H9 (cell line): ENCODE measurements around the gene CHST8. TPM values are rescaled to one million over a fixed set of nuclear protein-coding genes. Genes with fewer than 3 reads are reported as not detected.
"Not testable (repeated sequence)": the region's sequence is repeated elsewhere in the genome, so short reads cannot be mapped to it uniquely, and the experiment has no call there.

Source experiments
- DNase-seq: peaks from one replicate; pipeline ENCODE4 v3.0.0-alpha.2; 2017
- H2AFZ ChIP-seq: one replicate; pipeline ENCODE4 v1.6.1; 2013; ENCODE audit warnings: mild to moderate bottlenecking, low read length, control low read depth, moderate library complexity
- H2AK5ac ChIP-seq: 2 replicates; pipeline ENCODE4 v1.6.1; 2013; ENCODE audit warnings: low read length, control low read depth, mixed read lengths; ENCODE audit not compliant: insufficient read length
- H2BK120ac ChIP-seq: one replicate; pipeline ENCODE4 v1.6.1; 2013; ENCODE audit warnings: low read depth, mild to moderate bottlenecking, low read length, control low read depth, inconsistent platforms; ENCODE audit not compliant: poor library complexity, severe bottlenecking
- H2BK12ac ChIP-seq: 2 replicates; pipeline ENCODE4 v1.6.1; 2013; ENCODE audit warnings: low read length, control low read depth, mixed read lengths, low read depth; ENCODE audit not compliant: insufficient read length
- H2BK15ac ChIP-seq: 2 replicates; pipeline ENCODE4 v1.6.1; 2013; ENCODE audit warnings: low read depth, low read length, control low read depth
- H2BK20ac ChIP-seq: one replicate; pipeline ENCODE4 v1.6.1; 2013; ENCODE audit warnings: low read depth, mild to moderate bottlenecking, low read length, control low read depth, inconsistent platforms; ENCODE audit not compliant: poor library complexity, severe bottlenecking
- H2BK5ac ChIP-seq: 2 replicates; pipeline ENCODE4 v1.6.1; 2013; ENCODE audit warnings: low read length, control low read depth, mixed read lengths; ENCODE audit not compliant: insufficient read length
- H3K14ac ChIP-seq: 2 replicates; pipeline ENCODE4 v1.6.1; 2013; ENCODE audit warnings: low read length, control low read depth; ENCODE audit not compliant: insufficient read depth
- H3K18ac ChIP-seq: 2 replicates; pipeline ENCODE4 v1.6.1; 2013; ENCODE audit warnings: low read depth, mild to moderate bottlenecking, mixed read lengths, low read length, control low read depth; ENCODE audit not compliant: insufficient read length
- H3K23ac ChIP-seq: 2 replicates; pipeline ENCODE4 v1.6.1; 2013; ENCODE audit warnings: low read length, control low read depth, mixed read lengths, low read depth; ENCODE audit not compliant: insufficient read length
- H3K23me2 ChIP-seq: 2 replicates; pipeline ENCODE4 v1.6.1; 2013; ENCODE audit warnings: low read depth, mild to moderate bottlenecking, mixed read lengths, low read length, control low read depth; ENCODE audit not compliant: insufficient read length, poor library complexity, severe bottlenecking
- H3K27ac ChIP-seq: 2 replicates; pipeline ENCODE4 v1.5.1; 2013; ENCODE audit warnings: low read length, control low read depth, mixed read lengths, low read depth; ENCODE audit not compliant: insufficient read length
- H3K27me3 ChIP-seq: 2 replicates; pipeline ENCODE4 v1.6.1; 2013; ENCODE audit warnings: low read length, control low read depth, inconsistent platforms; ENCODE audit not compliant: insufficient read depth
- H3K4ac ChIP-seq: 2 replicates; pipeline ENCODE4 v1.6.1; 2013; ENCODE audit warnings: low read depth, mild to moderate bottlenecking, control low read depth, inconsistent platforms, low read length, moderate library complexity
- H3K4me1 ChIP-seq: 2 replicates; pipeline ENCODE4 v1.6.1; 2013; ENCODE audit warnings: low read length, control low read depth, inconsistent platforms; ENCODE audit not compliant: insufficient read depth
- H3K4me2 ChIP-seq: 2 replicates; pipeline ENCODE4 v1.6.1; 2013; ENCODE audit warnings: low read length, control low read depth, mixed read lengths; ENCODE audit not compliant: insufficient read length, insufficient read depth
- H3K56ac ChIP-seq: 2 replicates; pipeline ENCODE4 v1.6.1; 2013; ENCODE audit warnings: low read depth, mild to moderate bottlenecking, mixed read lengths, low read length, control low read depth; ENCODE audit not compliant: insufficient read length
- H3K79me1 ChIP-seq: 2 replicates; pipeline ENCODE4 v1.6.1; 2013; ENCODE audit warnings: low read depth, mild to moderate bottlenecking, moderate library complexity, low read length, control low read depth, inconsistent platforms; ENCODE audit not compliant: insufficient read depth, poor library complexity, severe bottlenecking
- H3K79me2 ChIP-seq: 2 replicates; pipeline ENCODE4 v1.6.1; 2013; ENCODE audit warnings: low read length, control low read depth, inconsistent platforms; ENCODE audit not compliant: insufficient read depth
- H3K9ac ChIP-seq: 2 replicates; pipeline ENCODE4 v1.6.1; 2013; ENCODE audit warnings: low read length, control low read depth, mixed read lengths; ENCODE audit not compliant: insufficient read length; ENCODE audit errors: extremely low read depth
- H3K9me3 ChIP-seq: one replicate; pipeline ENCODE4 v1.6.1; 2013; ENCODE audit warnings: low read depth, low read length, inconsistent platforms; ENCODE audit not compliant: control insufficient read depth
- H3T11ph ChIP-seq: one replicate; pipeline ENCODE4 v1.6.1; 2013; ENCODE audit warnings: mild to moderate bottlenecking, low read length, control low read depth, inconsistent platforms
- H4K20me1 ChIP-seq: one replicate; pipeline ENCODE4 v1.6.1; 2013; ENCODE audit not compliant: control insufficient read depth, insufficient read length, insufficient read depth
- H4K5ac ChIP-seq: 2 replicates; pipeline ENCODE4 v1.6.1; 2013; ENCODE audit warnings: low read depth, mild to moderate bottlenecking, mixed read lengths, low read length, control low read depth; ENCODE audit not compliant: insufficient read length
- H4K8ac ChIP-seq: replicated peaks from 2 replicates; pipeline ENCODE4 v1.6.1; 2013; ENCODE audit warnings: low read length, control low read depth, mixed read lengths, low read depth; ENCODE audit not compliant: insufficient read length
- H4K91ac ChIP-seq: 2 replicates; pipeline ENCODE4 v1.6.1; 2013; ENCODE audit warnings: low read depth, mild to moderate bottlenecking, moderate library complexity, mixed read lengths, low read length, control low read depth; ENCODE audit not compliant: insufficient read length
- H3K27ac Mint-ChIP-seq, 3 experiments: 2 replicates in 2 of 3; 3 replicates in 1 of 3; pipeline ENCODE4 v1.8.0; 2020 to 2021; ENCODE audit warnings: mixed read lengths in 3 of 3, mild to moderate bottlenecking in 1 of 3, moderate library complexity in 1 of 3
- H3K27me3 Mint-ChIP-seq: 2 replicates; pipeline ENCODE4 v1.8.0; 2021; ENCODE audit warnings: low read depth, mild to moderate bottlenecking, moderate library complexity, mixed read lengths
- H3K36me3 Mint-ChIP-seq, 3 experiments: 2 replicates in 2 of 3; 3 replicates in 1 of 3; pipeline ENCODE4 v1.8.0; 2020 to 2021; ENCODE audit warnings: low read depth in 3 of 3, mixed read lengths in 3 of 3; ENCODE audit not compliant: insufficient read depth in 1 of 3
- H3K4me1 Mint-ChIP-seq, 2 experiments: 2 replicates each; pipeline ENCODE4 v1.8.0; 2020; ENCODE audit warnings: mixed read lengths in 2 of 2
- H3K4me3 Mint-ChIP-seq, 2 experiments: 2 replicates in 1 of 2; 3 replicates in 1 of 2; pipeline ENCODE4 v1.8.0; 2020 to 2021; ENCODE audit warnings: mild to moderate bottlenecking in 2 of 2, mixed read lengths in 2 of 2, moderate library complexity in 1 of 2
- H3K9me3 Mint-ChIP-seq, 2 experiments: 2 replicates in 1 of 2; 3 replicates in 1 of 2; pipeline ENCODE4 v1.8.0; 2020; ENCODE audit warnings: mild to moderate bottlenecking in 2 of 2, mixed read lengths in 2 of 2, moderate library complexity in 1 of 2
- CTCF ChIP-seq: fragments of 200-600 bp; sonication (generic); conservative IDR thresholded peaks from 3 replicates; pipeline ENCODE4 v1.8.0; 2021; ENCODE audit warnings: antibody characterized with exemption, mild to moderate bottlenecking
- whole genome bisulfite sequencing: extraction: QIAGEN DNeasy Blood & Tissue Kit; methylation state at CpG from one replicate; pipeline ENCODE4 v1.1.7; 2013; ENCODE audit warnings: missing lambda C conversion rate, low lambda C conversion rate, mixed read lengths; ENCODE audit not compliant: insufficient read length; ENCODE audit errors: extremely low coverage; 5-methylcytosine and 5-hydroxymethylcytosine counted together
- total RNA-seq: library from RNA; stranded (reverse); gene quantifications from 2 replicates; pipeline ENCODE4 v1.2.1, GENCODE V29; 2021

Gene CHST8
- total RNA-seq, 1 experiment from 2014 or later: 5.1 TPM

GRCh38 chr19:33616857-33617256, 4.9 kb upstream of the CHST8 start:
- Histone ChIP-seq H3K27ac (no peak overlapping the region), H3K23ac (no peak overlapping the region), H2BK5ac (no peak overlapping the region), H4K91ac (no peak overlapping the region), H3K56ac (no peak overlapping the region), H3K79me1 (no peaks in the 10 kb centered on the region), H4K20me1 (no peaks in the 10 kb centered on the region), H2BK15ac (no peak overlapping the region), H2AK5ac (no peak overlapping the region), H3K23me2 (peaks cover 4% of the 10 kb centered on the region), H4K5ac (no peak overlapping the region), H2BK12ac (no peak overlapping the region), H3K9me3 (no peaks in the 10 kb centered on the region), H2BK20ac (no peak overlapping the region), H3K27me3 (peaks cover 14% of the 10 kb centered on the region; the same call in 1 of the 2 replicates), H2BK120ac (no peak overlapping the region), H3K4me2 (no peak overlapping the region), H3K4me1 (no peaks in the 10 kb centered on the region), H3K4ac (no peak overlapping the region), H2AFZ (no peak overlapping the region), H3K18ac (no peak overlapping the region), H3K79me2 (no peaks in the 10 kb centered on the region), H3T11ph (no peak overlapping the region), H3K14ac (no peak overlapping the region), H3K9ac (no peak overlapping the region), H4K8ac (no peak overlapping the region)
- Mint-ChIP-seq H3K27ac (no peak overlapping the region), H3K36me3 (no peaks in the 10 kb centered on the region), H3K27me3 (peaks cover 84% of the 10 kb centered on the region), H3K9me3 (no peaks in the 10 kb centered on the region), H3K4me3 (no peak overlapping the region), H3K4me1 (peaks cover 2% of the 10 kb centered on the region in 2 experiments; a peak in 3 of 4 replicates)
- no peak for TF ChIP-seq CTCF
- no CpG with 5 or more reads among the region's 4 CpGs for WGBS
- DNase-seq: no peak

- not testable (repeated sequence) for H2BK12ac ChIP-seq, H3K79me1 ChIP-seq, H3K4ac ChIP-seq, H3K23ac ChIP-seq, H2BK20ac ChIP-seq, H2BK120ac ChIP-seq, H3K18ac ChIP-seq, H3K9me3 Mint-ChIP-seq, H3K56ac ChIP-seq, H3K4me1 ChIP-seq, H3K27ac ChIP-seq, H3K9ac ChIP-seq, DNase-seq, H3K4me1 Mint-ChIP-seq, H3K4me3 Mint-ChIP-seq, H2AFZ ChIP-seq, H3K27ac Mint-ChIP-seq, H2BK15ac ChIP-seq, H3K79me2 ChIP-seq, H3K14ac ChIP-seq, H4K8ac ChIP-seq, H4K91ac ChIP-seq, H3K36me3 Mint-ChIP-seq, H3K9me3 ChIP-seq, H4K5ac ChIP-seq, H2AK5ac ChIP-seq, H2BK5ac ChIP-seq, H3T11ph ChIP-seq, H3K4me2 ChIP-seq, H4K20me1 ChIP-seq
- Histone ChIP-seq H3K23me2 (peaks cover 16% of the 10 kb centered on the region), H3K27me3 (peaks cover 18% of the 10 kb centered on the region; the same call in 1 of the 2 replicates)
- peaks cover 87% of the 10 kb centered on the region for H3K27me3 Mint-ChIP-seq
- no CpG with 5 or more reads among the region's 2 CpGs for WGBS
Observed at GRCh38 chr19:33618363-33618762, 3.4 kb upstream of the CHST8 start.
